Measurements from ENCODE around the gene PRUNE1.

Gene PRUNE1

DNA sequence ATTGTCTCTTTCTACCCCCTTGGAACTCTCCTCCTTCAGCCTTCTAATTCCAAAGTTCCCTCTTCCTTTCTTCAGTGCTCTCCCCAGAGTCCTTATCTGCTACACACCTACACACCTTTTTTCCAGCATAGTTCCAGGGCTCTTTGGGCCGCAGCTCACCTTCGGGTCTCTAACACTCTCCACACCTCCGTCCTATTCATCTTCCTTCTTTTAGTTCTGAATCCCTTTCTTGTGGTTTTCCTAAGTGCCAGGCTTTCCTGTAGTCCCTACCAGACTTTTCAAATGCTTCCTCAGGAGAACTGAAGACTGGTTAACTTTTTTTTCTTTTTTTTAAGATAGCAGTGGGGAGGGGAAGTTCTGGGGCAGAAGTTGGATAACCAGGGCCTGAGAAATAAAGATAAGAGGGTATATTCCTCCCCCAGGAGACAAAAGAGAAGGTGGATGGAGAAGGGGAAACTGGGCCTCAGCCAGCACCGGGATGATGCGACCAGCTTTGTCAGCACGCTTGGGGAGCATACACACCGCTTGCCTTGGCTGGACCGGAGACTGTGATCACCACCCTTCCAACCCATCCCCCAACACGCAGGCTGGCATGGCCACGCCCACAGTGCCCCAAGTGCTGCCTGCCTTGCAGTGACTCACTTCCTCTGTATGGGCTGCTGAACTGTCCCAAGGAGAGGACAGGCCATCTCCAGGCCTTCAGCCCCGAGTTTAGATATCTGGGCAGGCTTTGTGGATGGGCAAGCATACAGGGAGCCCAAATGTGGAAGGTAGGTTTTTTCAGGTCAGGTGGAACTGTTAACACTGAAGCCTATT lies 31.2 kb upstream of the PRUNE1 start:
- DNase-seq (ENCODE audit: low read depth in 2 of 2) = peak; percentile 69

DNA sequence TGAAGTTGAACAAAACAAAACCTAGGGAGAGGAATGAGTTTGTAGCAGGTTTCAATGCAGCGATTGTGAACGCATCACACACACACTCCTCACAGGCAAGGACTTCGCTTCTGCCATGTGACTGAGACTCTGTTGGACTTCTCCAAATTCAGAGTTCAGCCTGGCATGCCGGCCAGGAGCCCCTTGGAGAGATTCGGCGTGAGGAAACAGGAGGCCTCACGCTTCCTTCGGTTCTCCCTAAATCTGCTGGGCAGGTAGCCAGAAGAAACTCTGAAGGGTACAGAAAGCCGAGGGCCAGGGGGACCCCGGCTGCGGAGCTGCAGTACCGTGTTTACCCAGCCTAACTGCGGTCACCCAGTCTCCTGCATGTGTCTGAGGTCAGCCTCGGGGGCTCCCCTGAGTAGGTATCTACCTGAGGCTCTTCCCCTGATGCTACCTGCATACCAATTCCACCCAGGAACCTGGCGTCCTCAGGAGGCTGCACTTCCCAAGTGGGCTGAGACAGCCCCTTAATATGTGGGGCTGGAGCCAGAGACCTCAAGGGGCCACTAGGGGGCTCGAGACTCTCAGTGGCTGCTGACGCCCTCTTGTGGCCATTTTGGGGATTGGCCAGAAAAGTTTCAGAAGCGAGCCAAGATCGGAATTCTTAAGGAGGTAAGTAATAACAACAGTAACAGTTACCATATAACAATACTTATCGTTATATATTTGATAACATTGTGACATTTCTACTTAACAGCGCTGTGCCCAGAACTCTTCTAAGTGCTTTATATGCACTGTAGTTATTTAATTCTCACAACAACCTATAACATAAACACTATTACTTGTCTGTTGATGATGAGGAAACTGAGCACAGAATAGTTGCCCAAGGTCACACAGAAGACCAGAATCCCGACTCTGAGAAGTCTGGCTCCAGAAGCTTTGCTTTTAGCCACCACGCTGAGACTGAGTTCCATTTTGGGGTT lies 28.9 kb upstream of the PRUNE1 start:
- peak; percentile 70 to 75 for DNase-seq (ENCODE audit: low read depth in 2 of 2)

DNA sequence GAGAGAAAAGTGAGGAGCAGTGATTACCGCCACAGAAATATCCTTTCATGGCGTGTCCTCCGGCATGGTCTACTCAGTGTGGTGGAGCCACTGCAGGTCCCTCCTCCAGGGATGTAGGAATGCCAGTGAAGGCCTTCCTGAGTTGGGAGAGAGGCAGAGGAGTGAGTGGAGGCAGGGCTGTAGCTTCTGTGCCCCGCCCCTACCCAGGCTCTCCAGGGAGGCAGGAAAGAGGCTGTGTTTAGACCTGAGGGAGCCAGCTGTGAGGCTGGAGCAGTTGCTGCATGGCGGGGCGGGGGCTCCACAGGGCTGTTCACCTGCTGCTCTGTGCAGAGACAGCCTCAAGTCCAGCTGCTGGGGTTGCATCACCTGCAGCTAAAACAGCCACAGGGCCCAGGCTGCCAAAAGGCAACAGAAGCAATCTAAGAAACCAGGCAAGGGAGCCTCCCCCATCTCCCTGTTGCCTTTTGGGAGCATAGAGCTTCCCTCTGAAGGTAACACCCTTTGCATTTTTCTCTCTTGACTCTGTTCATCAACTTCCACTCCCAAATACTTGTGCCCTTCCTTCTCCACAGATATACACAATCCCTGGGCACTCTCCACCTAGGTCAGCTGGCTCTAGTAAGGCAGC lies 27.0 kb upstream of the PRUNE1 start:
- no peak for DNase-seq (ENCODE audit: low read depth in 2 of 2)

DNA sequence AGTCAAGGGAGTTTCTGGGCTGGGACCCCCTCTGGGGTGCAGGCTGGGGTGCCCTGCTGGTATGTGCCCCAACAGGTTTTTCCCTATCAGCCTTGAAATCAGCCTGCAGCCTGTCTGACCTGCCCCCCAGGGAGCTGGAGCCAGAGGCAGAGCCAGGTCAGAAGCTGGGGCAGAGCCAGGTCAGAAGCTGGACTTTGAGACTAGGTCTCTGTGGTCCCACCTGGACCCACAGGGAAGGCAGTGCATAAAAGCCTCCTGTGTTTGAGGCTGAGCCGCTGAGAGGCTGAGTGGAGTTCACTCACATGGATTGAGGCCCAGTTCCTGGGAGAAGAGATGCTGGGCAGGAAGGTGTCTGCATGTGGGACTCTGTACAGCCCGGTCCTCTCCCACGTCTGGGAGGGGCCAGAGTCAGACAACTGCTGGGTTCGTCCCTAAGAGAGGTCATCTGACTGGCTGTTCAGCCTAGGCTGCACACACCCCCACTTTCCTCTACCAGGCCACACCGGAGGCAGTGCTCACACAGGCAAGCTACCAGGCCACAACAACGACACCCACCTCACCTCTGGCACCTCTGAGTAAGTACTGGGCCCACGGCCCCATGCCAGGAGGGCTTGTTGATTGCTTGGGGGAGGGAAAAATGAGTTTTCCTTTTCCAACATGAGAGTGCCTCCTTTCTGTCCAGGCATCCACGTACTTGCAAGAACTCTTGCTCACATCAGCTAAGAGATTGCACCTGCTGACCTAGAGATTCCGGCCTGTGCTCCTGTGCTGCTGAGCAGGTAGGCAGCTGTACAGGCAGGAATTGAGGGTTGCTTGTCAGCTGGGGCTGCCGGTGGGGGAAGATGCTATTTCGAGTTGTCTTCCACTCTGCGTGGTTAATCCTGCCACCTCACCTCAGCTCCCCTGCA lies 26.2 kb upstream of the PRUNE1 start, which contains the start of gene ANXA9:
Gene ANXA9, plus strand, starts transcription at position 488 of the 908 bp plus-strand sequence. CDS start 814 bp downstream, outside the sequence.
- DNase-seq (ENCODE audit: low read depth in 2 of 2) = no peak

- no peak for DNase-seq (ENCODE audit: low read depth in 2 of 2)
Observed at GRCh38 chr1:150985179-150985825, 22.9 kb upstream of the PRUNE1 start.

DNA sequence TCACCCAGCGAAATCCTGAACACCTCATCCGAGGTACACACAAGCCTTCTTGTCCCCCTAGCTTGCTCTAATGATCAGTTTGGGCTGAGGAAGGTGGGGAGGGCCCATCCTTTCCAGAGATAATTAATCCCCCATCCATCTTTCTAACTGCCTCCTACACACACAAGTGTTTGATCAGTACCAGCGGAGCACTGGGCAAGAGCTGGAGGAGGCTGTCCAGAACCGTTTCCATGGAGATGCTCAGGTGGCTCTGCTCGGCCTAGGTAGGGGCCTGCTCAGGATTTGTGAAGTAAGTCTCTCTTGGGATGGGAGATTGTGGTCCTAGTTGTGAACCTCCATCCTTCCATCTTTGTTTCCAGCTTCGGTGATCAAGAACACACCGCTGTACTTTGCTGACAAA lies 20.3 kb upstream of the PRUNE1 start:
- DNase-seq (ENCODE audit: low read depth in 2 of 2) = no peak

- no peak for DNase-seq (ENCODE audit: low read depth in 2 of 2)
Observed at GRCh38 chr1:150992626-150993025, 15.6 kb upstream of the PRUNE1 start.

DNA sequence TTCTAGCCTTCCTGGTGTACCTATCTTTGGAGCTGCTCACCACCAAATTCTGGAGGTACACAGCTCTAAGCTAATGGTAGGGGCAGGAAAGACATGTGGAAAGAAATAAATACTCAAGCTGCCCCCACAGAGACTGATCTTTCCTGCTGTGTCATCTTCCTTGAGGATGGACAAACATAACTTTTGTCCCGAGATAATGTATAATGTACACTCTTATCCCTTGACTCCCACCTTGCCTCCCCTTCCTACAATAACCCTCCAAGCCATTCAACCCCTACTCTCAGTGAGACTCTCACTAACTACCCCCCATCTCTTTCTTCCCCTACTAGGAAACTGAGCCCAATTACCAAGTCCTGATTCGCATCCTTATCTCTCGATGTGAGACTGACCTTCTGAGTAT lies 14.0 kb upstream of the PRUNE1 start:
- no peak for DNase-seq (ENCODE audit: low read depth in 2 of 2)

GRCh38 chr1:150995460-150995859 lies 12.8 kb upstream of the PRUNE1 start:
- DNase-seq (ENCODE audit: low read depth in 2 of 2) = no peak

- DNase-seq (ENCODE audit: low read depth in 2 of 2) = no peak
Observed at GRCh38 chr1:150995896-150996295, 12.4 kb upstream of the PRUNE1 start.

DNA sequence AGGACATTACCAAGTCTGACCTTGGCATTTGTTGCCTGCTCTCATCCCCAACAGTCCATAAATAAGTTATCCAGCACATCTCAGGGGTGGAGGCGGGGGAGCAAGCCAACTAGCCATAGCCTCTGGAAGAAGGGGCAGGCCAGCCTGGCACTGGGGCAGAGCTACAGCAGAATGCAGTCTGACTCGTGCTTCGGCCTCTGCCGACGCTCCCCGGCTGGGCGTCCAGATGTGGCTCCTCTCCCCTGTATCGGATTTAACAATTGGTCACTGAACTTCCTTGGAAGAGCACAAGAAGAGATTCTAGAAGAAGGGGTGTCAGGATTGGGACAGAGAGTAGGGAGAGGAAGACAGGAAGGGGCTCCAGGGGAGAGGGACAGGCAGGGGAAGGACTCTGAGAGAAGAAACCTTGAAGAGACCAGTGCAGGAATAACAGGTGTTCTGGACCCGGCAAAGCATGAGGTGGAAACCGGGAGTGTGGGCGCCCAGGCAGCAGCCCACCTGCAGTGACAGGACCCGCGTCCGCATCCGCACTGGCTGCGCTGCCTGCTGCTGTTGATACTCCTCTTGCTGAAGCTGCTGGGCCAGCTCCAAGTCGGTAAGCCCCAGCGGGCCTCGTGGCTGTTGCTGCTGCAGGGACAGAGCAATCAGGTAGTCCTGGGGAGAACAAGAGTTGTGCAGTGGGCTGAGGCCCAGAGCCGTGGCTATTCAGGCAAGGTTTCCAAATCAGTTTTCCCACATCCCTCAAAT lies 10.9 kb upstream of the PRUNE1 start:
- DNase-seq (ENCODE audit: low read depth in 2 of 2) = no peak

DNA sequence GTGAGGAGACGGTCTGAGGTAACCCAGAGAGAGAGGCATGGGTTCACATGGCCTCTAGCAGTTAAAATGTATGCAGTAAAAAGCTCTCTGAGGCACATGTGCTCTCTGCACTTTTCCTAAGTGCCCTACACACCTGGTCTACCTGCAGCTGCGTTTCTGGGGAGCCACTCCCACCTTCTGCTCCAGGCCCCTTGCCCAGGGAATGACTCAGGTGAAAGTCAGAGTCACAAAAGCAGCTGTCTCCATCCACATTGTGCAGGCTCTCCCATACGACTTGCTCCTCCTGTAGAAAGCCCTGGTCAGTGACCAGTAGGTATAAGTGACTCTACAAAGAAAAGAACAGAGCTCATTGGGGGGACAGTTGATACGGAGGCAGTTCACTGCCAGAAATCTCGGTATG lies 10.3 kb upstream of the PRUNE1 start:
- DNase-seq (ENCODE audit: low read depth in 2 of 2) = no peak

DNA sequence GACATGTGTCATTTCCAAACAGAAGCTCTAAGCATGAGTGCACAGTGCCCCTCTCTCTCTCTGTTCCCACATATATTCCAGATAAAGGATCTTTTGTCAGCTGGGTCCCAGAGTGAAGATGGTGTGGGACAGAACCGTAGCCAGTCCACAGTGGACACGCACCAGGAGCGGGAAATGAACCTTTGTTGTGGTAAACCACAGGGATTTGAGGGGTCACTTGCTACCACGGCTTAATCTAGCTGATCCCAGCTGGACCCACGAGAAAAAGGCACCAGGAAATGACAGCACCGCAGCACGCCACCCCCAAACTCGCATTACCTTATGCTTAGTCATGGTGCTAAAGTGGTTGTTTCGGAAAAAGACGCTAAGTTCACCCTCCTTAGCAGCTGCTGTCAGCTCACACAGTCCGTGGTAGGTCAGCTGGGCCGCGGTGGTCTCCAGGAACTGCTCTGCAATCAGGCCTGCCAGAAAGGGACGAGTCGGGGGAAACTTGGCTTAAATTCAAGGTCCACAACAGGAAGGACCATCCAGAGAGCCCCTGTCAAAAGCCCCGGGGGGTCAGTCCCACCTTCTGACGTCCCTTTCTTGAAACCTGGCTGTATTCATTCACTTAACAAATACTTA lies 9.1 kb upstream of the PRUNE1 start:
- peak in 1 of 2 donors; percentile 19 for DNase-seq (ENCODE audit: low read depth in 2 of 2)

- no peak for DNase-seq (ENCODE audit: low read depth in 2 of 2)
Observed at GRCh38 chr1:150999926-151000325, 8.3 kb upstream of the PRUNE1 start.

- DNase-seq (ENCODE audit: low read depth in 2 of 2) = no peak
Observed at GRCh38 chr1:151000408-151000807, 7.8 kb upstream of the PRUNE1 start.

DNA sequence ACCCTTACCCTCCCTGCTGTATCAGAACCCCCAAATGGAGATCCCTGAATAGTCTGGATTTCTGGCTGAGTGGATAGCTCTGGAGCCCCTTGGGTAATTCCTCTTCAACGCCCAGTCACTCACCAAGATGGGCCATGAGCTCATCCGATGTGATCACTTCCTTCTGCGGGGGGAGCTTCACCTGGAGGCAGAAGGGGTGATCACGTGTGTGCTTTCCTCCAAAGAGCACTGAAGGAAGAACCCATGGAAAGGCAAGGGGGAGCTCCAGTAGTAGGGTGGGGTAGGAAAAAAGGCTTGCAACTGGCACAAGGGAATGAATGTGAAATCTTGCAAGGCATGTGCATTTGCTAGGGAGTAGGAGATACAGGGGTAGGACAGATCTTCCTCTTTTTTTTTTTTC lies 6.6 kb upstream of the PRUNE1 start:
- DNase-seq (ENCODE audit: low read depth in 2 of 2) = no peak

DNA sequence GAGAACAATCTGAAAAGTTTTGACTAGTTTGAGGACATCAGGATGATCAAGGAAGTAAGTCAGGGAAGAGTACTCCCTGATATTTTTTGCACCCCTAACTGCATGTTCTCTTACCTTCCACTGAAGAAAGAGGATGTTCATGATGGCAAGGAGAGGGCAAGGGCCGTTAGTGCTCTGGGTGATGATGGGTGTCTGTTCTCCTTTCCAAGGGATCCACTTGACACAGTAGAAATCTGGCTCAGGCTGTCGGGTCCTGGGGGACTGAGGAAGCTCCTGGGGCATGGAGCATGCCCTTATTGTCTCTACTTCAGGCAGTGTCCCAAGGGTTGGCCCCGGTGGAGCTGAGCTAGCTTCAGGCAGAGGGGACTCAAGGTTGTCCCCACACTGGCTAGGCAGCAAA lies 6.2 kb upstream of the PRUNE1 start:
- no peak for DNase-seq (ENCODE audit: low read depth in 2 of 2)

DNA sequence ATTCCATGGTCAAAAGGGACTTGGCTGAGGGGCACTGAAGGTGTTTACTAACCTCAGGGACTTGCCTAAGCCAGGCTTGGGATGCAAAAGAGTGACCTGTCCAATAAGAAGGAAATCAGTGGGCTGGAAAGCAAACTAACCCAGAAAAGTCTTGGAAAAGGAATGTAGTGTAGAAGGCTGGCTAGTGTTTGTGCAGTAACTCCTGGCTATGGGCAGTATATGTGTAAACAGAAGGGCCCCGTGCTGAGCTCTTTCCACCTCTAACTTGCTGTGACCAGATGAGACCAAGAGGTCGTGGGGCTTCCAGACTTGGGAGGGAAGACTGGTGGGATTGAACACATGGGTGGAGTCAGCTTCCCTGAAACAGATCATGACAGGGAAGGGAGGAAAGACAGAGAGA lies 5.6 kb upstream of the PRUNE1 start:
- DNase-seq (ENCODE audit: low read depth in 2 of 2) = no peak

- DNase-seq (ENCODE audit: low read depth in 2 of 2) = no peak
Observed at GRCh38 chr1:151003180-151003579, 5.1 kb upstream of the PRUNE1 start.

All from stimulated activated CD8-positive, alpha-beta memory T cell treated with anti-CD3 and anti-CD28 coated beads, Interleukin-15, amount 100 ng/mL, for 48 hours (primary cell).